HG02571 (cell line): ENCODE data around the gene PLXNB1.

Experiments used
- ATAC-seq: cut with Tn5 transposase; IDR thresholded peaks from one replicate; pipeline ENCODE4 v1.9.1; 2021; ENCODE audit warnings: mild to moderate bottlenecking, moderate library complexity; ENCODE audit not compliant: unreplicated experiment

PLXNB1 gene

GRCh38 chr3:48370333-48370713 is 59.6 kb downstream of the PLXNB1 start:
- ATAC-seq, result no peak

DNA sequence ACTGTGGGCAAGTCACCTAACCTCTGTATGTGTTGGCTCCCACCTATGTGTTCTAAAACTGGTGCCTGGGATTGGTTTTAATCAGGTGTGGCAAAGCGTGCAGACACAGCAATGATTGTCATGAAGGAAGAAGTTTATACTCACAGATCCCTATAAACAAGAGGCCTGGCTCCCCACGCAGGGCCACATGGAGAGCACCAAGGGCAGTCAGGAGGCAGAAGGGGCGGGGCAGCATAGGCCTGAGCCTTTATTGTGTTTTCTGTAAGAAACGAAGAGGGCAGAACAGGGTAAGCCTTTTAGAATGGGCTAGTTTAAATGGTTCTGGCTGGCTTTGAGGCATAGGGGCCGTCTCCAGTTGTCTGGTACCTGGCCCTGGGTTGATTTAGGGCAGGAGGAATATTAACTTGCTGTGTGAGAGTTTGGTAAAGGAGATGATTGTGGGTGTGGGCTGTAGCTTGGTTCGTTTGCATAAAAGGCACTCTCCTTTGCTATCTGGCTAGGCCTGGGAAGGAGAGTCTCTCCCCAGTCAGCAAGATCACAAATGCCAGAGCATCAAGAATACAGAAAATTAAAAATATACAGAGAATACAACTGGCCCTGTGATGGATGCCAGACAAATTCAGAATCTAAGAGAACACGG is 60.1 kb downstream of the PLXNB1 start:
- ATAC-seq, result no peak

DNA sequence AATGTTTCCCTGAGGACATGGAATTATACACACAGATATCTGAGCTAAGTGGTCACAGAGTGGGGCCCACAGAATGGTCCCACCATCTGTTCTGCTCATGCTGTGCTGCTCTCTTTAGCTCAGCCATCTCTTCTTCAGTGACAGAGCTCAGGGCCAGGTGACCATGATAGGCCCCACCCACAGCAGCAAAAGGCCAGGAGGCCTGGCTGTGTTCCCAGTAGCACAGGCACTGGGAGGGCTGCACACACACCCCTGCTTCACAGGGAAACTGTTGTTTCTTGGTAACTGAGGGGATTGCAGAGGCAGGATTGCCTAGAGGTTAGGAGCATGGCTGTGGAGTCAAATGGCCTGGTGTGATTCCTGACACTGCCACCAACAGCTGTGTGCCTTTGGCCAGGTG is 62.7 kb downstream of the PLXNB1 start:
- no peak for ATAC-seq

DNA sequence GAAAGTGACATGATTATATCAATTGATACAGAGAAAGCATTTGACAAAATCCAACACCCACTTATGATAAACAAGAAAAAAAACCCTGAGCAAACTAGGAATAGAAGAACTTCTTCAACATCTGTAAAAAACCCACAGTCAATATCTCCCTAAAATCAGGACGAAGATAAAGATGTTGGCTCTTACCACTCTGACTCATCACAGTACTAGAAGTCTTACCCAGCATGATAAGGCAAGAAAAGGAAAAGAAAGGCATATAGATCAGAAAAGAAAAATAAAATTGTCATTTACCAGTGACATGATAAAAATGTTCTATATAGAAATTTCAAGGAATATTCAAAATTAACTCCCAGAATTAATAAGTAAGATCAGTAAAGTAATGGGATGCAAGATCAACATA is 65.0 kb downstream of the PLXNB1 start:
- no peak for ATAC-seq

DNA sequence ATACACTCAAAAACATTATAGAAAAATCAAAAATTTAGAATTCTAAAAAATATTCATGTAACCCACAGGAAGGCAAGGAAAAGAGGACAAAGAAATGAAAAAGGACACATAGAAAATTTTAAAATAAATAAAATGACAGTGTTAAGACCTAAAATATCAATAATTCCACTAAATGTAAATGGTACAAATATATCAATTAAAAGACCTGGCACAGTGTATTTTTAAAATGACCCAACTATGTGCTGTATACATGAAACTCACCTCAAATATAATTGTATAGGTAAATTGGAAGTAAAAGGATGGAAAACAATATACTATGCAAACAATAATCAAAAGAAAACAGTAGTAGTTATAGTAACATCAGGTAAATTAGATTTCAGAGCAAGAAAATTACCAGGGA is 68.0 kb downstream of the PLXNB1 start:
- no peak for ATAC-seq

- ATAC-seq, result no peak
These were observed 73.5 kb downstream of the PLXNB1 start for GRCh38 chr3:48356419-48356818.

- no peak for ATAC-seq
These were observed 75.9 kb downstream of the PLXNB1 start for GRCh38 chr3:48353987-48354386.
